Measurements from ENCODE around the gene GATAD1.
A peak's percentile ranks its signal among the peaks of the same experiment; 100 is the strongest.
"Not testable (repeated sequence)": the region's sequence is repeated elsewhere in the genome, so short reads cannot be mapped to it uniquely, and the experiment has no call there.

GATAD1 gene

GRCh38 chr7:92447345-92448204, at the start of gene GATAD1:
TSS of gene GATAD1 (plus strand) at chr7:92447482. CDS start at chr7:92447730, 248 bp downstream.
- DNase-seq, result peak; percentile 90

DNA sequence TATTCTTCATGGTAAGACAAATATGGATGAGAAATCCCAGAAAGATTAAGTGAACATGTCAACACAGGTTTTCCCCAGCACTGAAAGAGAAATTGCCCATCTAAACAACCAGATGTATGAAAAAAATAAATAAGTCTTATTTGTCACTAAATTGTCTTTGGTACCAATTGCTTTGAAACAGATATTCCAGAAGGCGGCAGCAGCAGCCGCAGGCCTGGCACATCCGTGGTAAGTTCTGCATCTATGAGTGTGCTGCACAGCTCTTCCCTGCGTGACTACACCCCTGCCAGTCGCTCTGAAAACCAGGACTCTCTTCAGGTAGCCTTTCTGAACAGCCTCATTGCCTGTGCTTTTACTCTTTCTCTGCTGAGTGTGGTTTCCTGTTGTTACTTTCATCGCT, 49.7 kb upstream of the GATAD1 start:
- no peak for DNase-seq

DNA sequence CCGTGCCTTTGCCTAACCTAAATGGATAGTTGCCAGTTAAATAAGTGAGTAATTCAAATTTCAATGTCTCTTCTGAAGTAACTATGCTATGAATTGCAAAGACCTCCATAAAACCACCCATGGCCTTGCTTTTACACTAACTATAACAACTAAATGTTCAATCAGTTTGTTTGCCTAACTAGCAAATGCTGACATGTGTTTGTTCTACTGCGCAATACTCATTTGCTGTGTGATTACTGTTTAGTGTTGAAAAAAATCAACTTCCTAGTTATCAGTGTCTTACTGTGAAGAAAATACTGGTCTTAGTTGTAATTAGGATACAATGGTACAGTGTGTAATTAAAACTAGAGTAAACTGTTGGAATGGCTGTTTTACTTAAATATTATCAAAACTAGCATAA, 47.3 kb upstream of the GATAD1 start:
- DNase-seq, result no peak

- DNase-seq, result no peak
Measured at GRCh38 chr7:92402920-92403759, 44.1 kb upstream of the GATAD1 start.

DNA sequence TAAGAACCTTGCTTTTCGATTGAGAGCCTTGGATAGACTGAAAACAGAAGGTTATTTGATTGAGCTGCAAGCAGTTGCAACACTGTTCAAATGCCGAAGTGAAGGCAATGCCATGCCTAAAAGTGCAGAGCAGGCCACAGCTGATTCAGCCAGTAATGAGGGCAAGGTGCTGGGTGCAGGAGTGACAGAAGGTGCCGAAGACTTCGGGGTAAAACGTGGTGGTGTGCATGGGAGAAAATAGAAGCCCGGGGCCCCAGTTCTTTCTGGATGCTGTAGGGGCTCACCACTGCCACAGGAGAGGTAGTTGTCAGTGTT, 43.6 kb upstream of the GATAD1 start:
- DNase-seq, result no peak

DNA sequence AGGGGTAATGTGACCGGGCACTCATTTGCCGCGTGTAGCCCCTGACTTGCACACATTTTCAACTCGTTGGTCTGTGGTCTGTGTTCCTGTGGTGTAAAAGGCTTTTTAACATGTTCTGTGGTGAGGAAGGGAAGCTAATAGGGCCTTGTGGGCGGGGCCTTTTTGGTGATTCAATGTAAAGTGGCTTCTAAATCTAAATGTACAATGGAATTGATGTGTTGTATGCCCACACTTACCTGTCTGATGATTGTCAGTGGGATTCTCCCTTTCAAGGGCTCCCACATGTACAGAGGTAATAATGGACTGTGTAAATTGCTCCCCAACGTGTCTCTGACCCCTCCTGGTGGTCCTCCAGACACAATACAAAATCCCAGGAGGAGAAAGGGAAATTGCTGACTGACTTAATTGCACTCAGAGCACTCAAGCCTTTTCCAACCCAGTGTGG, 43.1 kb upstream of the GATAD1 start:
- DNase-seq, result no peak

- DNase-seq, result no peak
Measured at GRCh38 chr7:92409357-92409756, 37.9 kb upstream of the GATAD1 start.

- DNase-seq, result not testable (repeated sequence)
Measured at GRCh38 chr7:92410162-92410561, 37.1 kb upstream of the GATAD1 start.

GRCh38 chr7:92412745-92413144, 34.5 kb upstream of the GATAD1 start:
- no peak for DNase-seq

- no peak for DNase-seq
Measured at GRCh38 chr7:92413550-92413949, 33.7 kb upstream of the GATAD1 start.

- no peak for DNase-seq
Measured at GRCh38 chr7:92415225-92415624, 32.1 kb upstream of the GATAD1 start.

GRCh38 chr7:92417913-92418312, 29.4 kb upstream of the GATAD1 start:
- no peak for DNase-seq

GRCh38 chr7:92421676-92422435, 25.4 kb upstream of the GATAD1 start:
- no peak for DNase-seq

GRCh38 chr7:92422926-92423325, 24.4 kb upstream of the GATAD1 start:
- no peak for DNase-seq

DNA sequence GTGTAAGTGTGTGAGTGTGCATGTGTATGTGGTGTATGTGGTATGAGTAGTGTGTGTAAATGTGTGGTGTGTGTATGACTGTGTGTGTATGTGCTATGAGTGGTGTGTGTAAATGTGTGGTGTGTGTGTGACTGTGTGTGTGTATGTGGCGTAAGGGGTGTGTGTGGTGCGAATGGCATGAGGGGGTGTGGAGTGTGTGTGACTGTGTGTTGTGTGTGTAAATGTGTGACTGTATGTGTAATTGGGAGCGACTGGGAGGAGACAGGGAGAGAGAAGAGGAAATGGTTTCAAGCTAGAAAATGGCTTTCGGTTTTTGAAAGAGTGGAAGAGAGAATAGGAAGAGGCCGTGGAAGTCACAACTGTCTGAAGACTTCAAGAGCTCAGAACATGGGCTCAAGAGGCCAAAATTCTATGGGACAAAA, 23.6 kb upstream of the GATAD1 start:
- no peak for DNase-seq

DNA sequence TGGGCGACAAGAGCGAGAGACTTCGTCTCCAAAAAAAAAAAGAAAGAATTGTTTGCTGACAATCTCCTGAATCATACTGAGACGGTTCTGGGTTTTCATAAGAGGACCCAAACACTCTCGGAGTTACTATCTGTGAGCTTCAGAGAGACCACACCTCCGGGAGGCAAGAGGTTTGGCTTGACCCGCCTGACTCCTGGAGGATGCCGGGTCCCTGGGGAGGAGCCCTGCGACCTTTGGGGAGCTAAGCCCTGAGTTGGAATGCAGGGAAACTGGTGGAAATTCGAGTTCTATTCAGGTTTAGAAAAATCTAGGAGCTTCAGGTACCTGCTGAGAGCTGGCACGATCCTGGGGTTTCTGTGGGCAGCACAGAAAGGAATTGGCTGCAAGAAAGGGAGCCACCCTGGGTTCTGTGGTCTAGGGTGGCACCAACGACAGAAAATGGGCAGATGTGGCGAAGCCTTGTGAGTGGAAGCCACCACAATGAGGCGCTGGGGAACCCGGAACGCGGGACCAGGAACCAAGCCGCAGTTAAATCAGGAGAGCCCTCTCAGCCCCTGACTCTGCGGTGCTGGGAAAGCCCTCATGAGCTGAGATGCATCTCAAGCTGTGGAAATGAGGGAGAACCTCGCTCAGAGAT, 21.9 kb upstream of the GATAD1 start:
- DNase-seq, result no peak

DNA sequence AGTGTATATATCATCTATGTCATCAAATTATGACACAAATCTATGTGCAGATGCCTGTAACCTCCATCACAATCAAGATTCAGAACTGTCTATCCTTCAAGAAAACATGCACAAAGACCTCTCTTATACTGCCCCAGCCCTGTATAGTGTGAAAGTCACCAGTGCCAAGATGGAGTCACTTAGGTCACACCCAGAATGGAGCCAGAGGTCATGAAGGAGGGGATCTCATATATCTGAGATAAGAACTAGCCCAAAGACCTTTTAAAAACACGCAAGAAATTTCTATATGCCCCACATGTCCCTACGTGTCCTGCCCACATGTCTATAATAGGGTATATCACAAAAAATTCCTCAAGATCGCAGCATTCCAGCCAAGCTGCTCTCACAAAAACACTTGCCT, 20.1 kb upstream of the GATAD1 start:
- no peak for DNase-seq

DNA sequence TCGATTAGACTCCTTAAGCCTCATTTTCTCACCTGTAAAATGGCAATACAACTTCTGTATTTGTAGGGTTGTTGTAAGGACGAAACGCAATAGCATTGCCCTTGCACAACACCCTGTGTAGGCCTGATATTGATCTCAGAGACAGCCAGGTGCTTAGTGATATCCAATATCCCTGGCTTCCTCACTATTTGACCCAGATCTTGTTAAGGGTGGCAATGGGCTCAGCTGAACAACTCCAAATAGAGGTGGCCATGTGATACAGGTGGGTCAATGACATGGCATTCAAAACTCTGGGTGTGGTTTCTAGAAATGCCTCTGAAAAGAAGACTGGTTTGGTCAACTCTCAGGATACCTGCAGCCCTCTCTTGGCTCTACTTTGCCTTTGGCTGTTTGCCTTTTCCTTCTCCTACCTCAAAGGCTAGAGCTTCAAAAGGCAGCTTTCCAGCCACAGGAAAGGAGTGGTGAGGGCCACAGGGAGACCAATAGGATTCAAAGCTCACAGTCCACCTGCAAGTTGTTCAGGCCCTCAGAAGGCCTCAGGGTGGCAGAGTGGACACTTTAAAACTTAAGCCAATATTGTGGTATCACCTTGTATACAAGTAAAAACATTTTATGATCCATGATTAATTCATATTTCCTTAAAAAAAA, 14.9 kb upstream of the GATAD1 start:
- no peak for DNase-seq

DNA sequence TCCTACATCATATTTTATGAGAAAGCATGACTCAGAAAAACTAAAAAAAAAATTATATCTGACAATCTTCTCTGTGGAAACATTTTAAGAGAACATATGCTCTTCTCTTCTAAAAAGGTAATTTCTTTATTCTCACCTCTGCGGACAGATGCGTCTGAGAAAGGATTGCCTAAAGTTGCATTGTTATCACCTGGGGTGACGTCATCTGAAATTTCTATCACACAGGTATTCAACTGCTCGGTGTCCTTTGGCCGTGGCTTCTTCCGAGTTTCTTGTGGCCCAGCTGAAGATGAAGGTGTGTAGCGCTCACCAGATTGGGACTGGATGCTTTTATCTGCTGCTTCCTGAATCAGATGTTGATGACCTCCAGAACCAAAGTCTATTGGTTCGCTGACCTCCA, 14.3 kb upstream of the GATAD1 start:
- no peak for DNase-seq

DNA sequence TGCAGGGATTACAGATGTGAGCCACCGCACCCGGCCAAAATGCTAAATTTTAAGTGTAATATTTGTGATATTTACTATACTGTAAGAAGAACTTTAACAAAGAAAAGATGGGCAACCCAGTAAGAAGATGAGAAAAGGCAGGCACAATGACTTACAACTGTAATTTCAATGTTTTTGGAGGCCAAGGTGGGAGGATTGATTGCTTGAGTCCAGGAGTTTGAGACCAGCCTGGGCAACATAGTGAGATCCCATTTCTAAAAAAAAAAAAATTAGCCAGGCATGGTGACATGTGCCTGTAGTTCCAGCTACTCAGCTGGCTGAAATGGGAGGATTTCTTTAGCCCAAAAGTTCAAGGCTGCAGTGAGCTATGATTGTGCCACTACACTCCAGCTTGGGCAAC, 11.7 kb upstream of the GATAD1 start:
- DNase-seq, result no peak

GRCh38 chr7:92436612-92437445, 10.5 kb upstream of the GATAD1 start:
- DNase-seq, result no peak

All from hippocampal formation (tissue), 2 donors.